GM21367 (cell line): Measurements from ENCODE around the gene NFATC2.
A peak's percentile ranks its signal among the peaks of the same experiment; 100 is the strongest.

ENCODE experiments used
- ATAC-seq: cut with Tn5 transposase; IDR thresholded peaks from one replicate; pipeline ENCODE4 v1.9.1; 2021; ENCODE audit not compliant: unreplicated experiment

Gene NFATC2

DNA sequence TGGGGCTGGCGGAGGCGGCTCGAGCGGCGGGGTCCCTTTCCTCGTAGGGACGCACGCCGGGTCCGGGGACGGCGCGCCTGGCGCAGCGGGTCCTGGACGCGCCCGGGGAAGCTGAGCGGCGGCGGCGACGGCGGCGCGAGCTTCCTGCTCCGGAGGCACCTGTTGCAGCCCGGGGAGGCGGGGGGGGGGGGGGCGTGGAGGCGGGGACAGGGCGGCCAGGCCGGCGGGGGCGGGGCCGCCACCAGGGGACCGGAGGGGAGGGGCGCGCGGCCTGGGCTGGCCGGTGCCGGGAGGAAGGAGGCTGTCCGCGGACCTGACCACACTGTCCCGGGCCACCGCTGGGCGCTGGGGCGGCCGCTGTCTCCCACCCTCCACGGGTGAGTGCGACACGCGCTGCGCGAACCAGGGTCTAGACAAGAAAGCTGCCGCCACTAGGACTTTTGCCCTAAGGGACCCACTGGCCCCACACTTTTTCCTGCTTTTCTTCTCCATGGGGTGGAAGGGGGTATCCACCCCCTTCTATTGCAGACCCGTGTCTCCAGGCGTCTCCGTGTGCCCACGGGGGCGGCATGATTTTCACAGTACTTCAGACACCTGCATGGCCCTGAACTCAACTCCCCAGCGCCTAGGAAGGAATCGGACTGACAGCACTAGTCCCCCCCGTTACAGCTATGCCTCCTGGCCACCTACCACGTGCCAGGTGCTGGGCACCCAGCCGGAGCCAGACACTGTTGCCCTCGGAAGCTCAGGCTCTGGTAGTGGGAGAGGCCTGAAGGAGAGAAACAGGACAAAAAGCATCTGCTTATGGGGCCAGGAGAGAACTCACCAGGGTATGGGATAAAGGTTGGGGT lies at the start of gene NFATC2:
Gene NFATC2, minus strand, starts transcription at position 149 of the 851 bp plus-strand sequence. CDS start 220 bp downstream, outside the sequence.
- ATAC-seq, result peak; percentile 29

DNA sequence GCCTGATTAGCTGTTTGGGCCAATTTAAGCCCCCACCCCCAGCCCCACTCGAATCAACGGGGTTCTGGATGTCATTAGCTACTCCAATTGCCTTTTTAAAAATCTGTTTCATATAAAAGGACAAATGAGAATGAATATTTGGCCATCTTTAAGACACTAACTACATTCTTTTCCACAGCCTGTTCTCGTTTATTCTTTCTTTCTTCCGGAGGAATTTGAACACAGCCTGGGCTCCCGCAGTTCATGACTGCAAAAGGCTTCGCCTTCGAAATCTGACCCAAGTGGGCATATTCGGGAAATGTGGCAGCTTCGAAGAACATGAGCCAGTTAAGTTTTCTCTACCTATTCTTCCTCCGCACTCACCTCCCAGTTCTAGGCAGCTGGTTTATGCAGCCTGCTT lies 49.4 kb upstream of the NFATC2 start:
- no peak for ATAC-seq

GRCh38 chr20:51588762-51589161 lies 46.2 kb upstream of the NFATC2 start:
- no peak for ATAC-seq

GRCh38 chr20:51587145-51587544 lies 44.6 kb upstream of the NFATC2 start:
- no peak for ATAC-seq

- no peak for ATAC-seq
These were observed 43.5 kb upstream of the NFATC2 start for GRCh38 chr20:51586005-51586440.

DNA sequence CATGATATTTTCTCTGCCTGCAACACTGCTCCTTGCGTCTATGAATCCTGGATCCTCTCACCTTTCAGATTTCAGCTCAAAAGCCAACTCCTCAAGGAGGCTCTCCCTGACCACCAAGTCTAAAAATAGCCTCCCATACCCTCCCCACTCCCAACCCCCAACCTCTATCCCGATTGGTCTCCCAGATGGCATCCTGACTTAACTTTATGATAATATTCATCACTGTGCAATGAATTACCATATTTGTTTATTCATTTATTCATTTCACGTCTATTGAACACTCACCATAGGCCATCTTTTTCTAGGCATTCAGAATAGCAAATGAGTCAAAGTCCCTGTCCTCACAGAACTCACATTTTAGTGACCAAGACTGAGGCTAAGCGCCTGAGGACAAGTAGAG lies 42.6 kb upstream of the NFATC2 start:
- no peak for ATAC-seq

GRCh38 chr20:51584737-51585136 lies 42.2 kb upstream of the NFATC2 start:
- ATAC-seq, result no peak

DNA sequence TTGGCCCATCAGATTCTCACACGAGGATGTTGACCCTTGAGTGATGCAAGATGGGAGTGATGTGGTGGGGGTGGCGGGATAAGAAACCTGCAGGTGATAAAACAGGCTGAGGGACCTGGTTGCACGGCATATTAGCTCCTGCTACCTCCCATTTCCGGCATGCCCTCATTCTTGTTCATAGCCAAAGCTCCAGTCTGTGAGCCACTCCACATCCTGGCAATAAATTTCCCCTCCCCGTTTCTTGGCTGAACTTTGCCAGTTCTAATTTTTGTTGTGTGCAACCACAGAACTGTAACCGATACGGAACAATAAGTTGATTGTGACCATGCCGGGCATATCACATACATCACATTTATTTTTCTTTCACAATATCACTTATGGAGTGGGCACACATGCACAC lies 41.6 kb upstream of the NFATC2 start:
- no peak for ATAC-seq

GRCh38 chr20:51583499-51583898 lies 41.0 kb upstream of the NFATC2 start:
- no peak for ATAC-seq

DNA sequence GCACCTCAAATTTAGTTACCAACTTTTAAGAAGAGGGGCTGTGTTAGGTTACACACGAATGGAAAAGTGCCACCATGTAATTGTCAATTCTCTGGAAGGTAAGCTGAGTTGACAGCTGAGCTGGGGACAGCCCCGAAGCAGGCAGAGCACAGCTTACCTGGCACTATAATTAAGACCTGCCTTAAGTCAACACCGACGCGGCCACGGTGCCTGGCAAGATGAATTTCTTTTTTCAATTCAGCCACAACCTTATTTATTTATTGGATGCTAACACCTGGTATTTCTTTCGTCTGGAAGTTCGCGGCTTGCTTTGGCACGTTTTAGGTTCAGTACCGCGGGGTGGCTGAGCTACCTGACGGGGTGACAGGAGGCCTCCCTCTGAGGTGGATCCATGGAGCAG lies 40.6 kb upstream of the NFATC2 start:
- ATAC-seq, result no peak

- ATAC-seq, result no peak
These were observed 39.1 kb upstream of the NFATC2 start for GRCh38 chr20:51581571-51581970.

DNA sequence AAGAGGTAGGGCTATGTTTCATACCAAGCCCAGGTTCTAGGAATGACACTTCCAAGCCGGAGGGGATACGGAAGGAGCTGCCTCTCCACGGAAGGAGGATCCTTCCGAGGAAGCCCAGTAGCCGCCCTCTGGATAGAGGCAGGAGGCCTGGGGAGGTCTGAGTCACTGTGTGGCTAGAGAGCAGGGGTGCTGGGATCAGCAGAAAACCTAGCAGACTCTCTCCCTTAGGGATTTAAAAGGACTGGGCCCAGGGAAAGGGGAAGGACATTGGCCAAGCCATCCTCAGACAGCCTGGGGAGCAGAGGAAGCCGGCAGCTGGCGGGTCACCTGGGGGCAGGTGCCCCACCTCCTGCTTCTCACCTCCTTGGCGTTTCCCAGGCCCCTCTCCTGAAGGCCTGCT lies 36.6 kb upstream of the NFATC2 start:
- ATAC-seq, result no peak

DNA sequence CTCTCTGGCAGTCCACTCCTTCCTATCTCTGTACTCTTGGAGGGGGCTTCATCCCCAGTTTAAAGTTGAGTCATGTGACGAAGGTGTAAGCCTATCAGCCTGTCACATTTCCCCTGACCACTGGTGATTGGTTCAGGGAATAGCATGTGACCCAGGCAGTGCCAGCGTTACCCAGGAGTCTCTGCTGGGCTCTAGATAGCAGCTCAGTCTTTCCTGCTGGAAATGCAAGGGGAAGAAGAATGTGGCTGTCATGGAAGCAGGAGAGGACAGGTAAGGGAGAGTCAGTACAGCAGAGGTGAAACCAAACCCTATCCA lies 35.6 kb upstream of the NFATC2 start:
- ATAC-seq, result no peak

- ATAC-seq, result no peak
These were observed 35.1 kb upstream of the NFATC2 start for GRCh38 chr20:51577432-51578144.

DNA sequence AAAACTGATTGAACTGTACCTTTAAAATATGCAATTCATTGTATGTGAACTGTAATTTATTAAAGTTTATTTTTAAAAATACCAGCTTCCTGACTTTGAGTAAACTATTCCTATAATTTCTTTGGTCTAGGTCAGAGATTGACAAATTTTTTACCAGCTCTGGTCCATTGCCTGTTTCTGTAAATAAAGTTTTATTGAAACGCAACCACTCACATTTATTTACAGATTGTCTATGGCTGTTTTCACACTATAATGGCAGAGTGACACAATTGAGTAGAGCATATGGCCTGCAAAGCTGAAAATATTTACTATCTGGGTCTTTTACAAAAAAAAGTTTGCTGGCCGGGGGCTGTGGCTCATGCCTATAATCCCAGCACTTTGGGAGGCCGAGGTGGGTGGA lies 33.0 kb upstream of the NFATC2 start:
- no peak for ATAC-seq

DNA sequence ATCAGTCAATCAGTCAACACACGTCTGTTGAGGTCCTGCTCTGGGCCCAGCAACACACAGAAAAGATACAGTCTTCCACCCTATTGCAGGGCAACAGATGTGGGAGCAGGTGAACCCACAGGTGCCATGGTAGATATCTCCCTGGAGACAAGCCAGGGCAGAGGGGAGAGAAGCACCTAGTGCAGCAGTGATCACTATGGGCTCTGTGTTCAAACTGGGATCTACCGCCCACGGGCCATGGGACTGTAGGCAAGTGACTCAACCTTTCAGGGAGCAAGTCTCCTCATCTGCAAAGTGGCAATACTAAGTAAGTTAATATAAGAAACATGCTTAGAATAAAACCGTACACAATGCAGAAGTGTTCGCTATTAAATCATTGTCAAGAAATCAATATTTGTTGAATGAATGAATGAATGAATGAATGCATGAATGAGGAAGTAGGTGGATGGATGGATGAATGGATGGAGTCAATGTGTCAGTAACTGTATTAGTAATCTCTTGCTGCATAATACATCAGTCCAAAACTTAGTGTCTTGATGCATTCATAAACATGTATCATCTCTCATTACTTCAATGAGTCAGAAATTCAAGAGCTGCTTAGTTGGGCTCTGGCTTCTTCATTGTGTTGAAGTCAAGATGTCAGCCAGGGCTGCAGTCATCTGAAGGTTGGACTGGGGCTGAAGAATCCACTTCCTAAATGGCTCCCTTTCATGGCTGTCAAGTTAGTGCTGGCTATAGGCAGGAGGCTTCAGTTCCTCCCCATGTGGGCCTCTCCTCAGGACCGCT lies 31.9 kb upstream of the NFATC2 start:
- ATAC-seq, result no peak

GRCh38 chr20:51573576-51574243 lies 31.2 kb upstream of the NFATC2 start:
- no peak for ATAC-seq

DNA sequence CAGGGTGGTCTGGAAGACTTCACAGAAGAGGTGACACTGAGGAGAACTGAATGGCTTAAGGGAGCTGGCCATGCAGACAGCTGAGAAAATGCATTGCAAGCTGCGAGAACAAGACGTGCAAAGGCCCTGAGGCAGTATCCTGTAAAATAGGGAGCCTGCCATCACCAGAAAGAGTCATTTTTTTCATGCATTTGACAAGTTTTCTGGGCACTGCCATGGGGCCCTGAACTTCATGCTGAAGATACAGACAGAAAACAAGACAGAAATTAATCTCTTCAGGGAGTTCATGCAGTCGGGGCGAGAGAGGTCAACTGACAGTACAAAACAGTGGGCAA lies 28.9 kb upstream of the NFATC2 start:
- no peak for ATAC-seq

DNA sequence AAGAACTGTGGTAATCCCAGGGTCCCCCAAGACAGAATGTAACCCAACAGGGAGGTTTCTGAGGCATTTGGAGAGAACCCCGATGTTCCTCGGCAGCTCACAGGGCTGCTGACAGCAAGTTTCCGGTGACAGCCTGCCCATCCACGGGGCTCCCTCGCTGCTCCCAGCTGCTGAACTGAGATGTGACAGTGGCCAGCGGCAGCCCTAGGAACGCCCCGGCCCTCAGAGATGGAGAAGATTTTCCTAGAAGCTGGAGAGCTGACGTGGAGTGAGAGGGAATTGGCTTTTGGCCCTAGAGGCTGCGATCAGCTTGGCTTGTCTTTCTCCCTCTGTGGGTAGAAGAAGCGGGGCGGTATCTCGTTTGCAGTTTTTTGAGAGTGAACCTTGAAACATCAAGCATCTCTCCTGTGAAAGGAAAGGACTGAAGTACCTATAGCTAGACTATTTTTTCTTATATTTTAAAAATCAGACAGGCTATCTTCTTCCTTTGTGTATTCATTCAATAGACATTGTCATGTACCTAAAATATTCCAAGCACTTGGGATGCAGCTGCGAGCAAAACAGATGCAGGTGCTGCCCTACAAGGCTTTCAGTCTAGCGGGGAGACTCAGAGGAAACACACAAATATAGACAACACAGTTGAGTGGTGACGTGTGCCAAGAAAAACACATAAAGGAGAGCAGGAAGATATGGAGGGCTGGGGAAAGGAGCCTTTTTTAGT lies 28.4 kb upstream of the NFATC2 start:
- no peak for ATAC-seq
